Iris pigment epithelial cell (primary cell): ENCODE data around the gene ZC3H12C.
A peak's percentile ranks its signal among the peaks of the same experiment; 100 is the strongest.
"Not testable (repeated sequence)": the region's sequence is repeated elsewhere in the genome, so short reads cannot be mapped to it uniquely, and the experiment has no call there.

ENCODE experiments used
- DNase-seq: peaks from one replicate; pipeline ENCODE4 v3.0.0-alpha.2; 2011; ENCODE audit warnings: low read depth

The ZC3H12C gene

DNA sequence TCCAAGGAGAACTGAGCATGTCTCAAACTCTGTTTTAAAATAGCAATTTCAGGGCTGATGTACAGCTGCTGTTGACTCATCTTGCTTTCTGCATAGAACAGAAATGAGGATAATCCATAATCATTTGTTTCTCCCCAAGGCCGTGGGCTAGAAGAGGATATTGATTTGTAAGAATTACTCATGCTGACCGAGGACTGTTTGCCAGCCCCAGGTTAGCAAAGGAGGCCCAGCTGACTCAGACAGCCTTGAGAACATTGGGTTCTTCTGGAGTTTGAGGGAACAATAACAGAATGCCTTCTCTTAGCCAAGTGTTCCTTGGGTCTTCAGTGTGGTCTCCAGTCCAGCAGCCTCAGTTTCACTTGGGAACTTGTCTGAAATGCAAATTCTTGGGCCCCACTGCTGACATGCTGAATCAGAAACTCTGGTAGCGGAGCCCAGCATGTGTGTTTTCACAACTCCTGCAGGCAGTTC lies 92.0 kb downstream of the ZC3H12C start:
- DNase-seq, result peak; percentile 96

DNA sequence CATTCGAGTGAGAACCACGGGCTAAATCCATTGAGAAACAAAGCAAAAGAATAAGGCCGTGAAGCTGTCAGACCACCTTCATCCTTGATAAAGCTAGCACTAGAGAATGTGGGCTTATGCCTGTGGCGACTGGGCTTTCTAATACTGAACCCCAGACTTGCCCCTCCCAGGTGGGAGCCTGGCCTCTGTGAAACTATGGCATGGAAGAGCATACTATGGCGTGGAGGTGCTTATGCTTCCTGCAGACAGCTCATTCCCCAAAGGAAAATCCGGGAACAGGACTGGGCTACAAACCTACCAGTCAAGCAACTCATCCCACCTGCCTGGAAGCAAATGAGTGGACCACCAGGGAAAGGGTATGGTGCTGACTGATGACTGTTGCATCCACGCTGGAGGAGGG lies 92.4 kb downstream of the ZC3H12C start:
- DNase-seq, result no peak

DNA sequence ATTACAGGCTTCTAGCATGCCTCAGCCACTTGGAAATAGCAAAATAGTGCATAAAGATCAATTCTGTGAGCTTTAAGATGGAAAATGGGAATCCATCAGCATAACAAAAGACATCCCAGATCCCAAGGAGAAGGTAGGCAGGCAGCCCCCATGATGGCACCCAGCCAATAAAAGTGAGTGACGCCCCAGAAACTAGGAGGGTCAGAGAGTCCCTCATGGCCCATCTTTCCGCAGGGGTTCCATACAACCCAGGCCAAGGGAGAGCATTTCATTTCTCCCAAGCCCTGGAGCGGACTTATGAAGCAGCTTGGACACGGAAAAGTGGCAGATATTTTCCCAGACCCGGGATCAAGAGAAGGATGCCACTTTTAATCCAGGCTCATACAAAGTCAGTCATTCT lies 93.3 kb downstream of the ZC3H12C start:
- no peak for DNase-seq

DNA sequence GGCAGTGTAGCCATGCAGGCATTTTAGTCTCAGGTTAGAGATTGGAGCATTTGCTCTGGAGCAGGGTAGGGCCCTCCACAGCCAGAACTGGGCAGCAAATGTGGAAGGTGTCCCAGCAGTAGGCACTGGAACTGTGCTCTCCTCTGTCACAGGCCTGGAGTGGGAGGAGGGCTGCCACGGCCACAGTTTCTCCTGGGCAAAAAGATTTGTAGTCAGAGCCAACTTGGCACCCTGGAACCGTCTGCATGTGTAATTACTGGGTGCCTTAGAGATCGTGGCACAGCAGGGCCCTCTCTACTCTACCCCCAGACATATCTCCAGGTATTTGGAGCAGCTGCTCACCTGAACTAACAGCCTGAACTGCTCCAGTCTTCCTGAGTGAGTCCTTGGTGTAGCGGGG lies 93.7 kb downstream of the ZC3H12C start:
- no peak for DNase-seq

DNA sequence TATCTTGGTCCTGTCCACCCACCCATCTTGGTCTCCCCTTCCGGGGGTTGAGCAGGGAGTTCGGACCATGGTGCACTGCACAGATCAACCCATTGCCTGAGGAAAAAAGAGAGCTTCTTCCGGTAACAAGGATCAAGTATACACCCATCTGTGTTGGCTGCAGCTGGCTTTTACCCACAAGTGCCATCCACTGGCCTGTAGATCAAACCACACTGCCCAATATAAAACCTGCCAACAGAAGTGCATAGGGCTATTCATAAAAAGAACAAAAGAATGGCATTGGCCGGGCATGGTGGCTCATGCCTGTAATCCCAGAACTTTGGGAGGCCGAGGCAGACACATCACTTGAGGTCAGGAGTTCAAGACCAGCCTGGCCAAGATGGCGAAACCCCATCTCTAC lies 94.5 kb downstream of the ZC3H12C start:
- no peak for DNase-seq

DNA sequence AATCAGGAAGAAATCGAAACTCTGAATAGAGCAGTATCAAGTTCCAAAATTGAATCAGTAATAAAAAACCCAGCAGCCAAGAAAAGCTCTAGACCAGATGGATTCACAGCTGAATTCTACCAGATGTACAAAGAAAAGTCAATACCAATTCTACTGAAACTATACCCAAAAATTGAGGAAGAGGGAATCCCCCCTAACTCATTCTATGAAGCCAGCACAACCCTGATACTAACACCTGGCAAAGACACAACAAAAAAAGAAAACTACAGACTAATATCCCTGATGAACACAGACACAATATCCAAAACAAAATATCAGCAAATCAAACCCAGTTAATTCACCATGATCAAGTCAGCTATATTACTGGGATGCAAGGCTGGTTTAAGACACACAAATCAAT lies 97.7 kb downstream of the ZC3H12C start:
- DNase-seq, result no peak

DNA sequence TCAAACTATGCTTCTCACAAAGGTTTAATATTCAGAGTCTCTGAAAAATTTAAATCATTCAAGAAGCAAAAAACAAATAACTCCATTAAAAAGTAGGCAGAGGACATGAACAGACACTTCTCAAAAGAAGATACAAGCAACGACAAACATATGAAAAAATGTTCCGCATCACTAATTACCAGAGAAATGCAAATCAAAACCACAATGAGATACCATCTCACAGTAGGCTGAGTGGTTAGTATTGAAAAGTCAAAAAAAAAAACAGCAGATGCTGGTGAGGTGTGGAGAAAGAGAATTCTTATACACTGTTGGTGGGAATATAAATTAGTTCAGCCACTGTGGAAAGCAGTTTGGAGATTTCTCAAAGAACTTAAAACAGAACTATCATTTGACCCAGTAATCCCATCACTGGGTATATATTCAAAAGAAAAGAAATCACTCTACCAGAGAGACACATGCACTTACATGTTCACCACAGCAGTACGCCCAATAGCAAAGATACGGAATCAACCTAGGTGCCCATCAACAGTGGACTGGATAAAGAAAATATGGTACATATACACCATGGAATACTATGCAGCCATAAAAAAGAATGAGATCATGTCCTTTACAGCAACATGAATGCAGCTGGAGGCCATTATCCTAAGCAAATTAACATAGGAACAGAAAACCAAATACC lies 99.6 kb downstream of the ZC3H12C start:
- not testable (repeated sequence) for DNase-seq

DNA sequence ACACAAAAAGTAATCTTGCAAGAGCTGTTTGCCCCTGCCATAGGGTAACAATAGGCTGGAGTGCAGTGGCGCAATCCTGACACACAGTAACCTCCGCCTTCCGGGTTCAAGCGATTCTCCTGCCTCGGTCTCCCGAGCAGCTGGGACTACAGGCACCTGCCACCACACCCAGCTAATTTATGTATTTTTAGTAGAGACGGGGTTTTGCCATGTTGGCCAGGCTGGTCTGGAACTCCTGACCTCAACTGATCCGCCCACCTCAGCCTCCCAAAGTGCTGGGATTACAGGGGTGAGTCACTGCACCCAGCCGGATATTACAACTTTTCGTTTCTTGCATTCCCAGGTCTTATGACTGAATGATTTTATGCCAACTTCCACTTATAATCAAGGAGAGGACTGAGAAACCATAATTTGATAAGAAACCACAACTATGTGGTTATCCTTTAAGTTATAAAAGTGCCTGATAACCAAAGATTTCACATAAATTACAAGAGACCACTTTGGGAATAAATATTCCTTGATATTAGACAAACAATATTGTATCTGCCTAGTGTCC lies 101.1 kb downstream of the ZC3H12C start:
- peak; percentile 92 for DNase-seq

DNA sequence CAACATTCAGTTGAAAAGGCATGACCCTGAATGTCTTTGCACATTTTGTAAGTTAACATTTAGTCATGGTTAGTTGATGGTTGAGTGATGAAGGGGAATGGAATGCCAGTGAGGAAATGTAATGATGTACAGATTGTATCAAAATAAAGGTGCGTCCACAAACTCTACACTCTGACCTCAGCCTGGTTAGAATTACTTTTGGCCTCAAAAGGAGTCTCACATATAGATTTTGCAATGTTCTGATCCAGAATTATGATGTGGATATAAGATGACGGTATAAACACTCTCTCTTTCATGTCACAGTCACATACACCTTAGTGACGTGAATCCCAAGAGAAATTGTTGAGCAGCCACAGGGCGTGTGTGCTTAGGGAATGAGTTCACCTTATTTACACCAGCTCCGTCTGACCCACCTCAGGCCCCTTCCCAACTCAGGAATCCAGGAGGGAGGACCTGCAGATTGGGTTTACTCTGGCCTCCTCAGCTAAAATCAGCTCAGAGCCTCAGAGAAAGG lies 103.1 kb downstream of the ZC3H12C start:
- DNase-seq, result peak; percentile 97

DNA sequence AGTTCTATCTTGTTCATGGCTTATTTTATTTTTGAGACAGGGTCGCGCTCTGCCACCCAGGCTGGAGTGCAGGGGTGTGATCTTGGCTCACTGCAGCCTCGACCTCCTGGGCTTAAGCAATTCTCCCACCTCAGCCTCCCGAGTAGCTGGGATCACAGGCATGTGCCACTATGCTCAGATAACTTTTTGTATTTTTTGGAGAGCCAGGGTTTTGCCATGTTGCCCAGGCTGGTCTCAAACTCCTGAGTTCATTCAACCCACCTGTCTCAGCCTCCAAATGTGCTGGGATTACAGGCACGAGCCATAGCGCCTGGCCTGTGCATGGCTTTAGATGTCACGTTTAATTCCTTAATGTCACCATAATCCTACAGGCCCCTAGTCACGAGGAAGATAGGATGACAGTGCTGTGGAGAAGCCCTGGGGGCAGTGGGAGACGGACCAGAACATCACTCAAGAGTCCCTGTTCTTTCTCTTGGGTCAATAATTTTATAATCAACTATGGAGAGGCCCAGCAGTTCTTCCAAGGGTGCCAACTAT lies 103.8 kb downstream of the ZC3H12C start:
- no peak for DNase-seq

DNA sequence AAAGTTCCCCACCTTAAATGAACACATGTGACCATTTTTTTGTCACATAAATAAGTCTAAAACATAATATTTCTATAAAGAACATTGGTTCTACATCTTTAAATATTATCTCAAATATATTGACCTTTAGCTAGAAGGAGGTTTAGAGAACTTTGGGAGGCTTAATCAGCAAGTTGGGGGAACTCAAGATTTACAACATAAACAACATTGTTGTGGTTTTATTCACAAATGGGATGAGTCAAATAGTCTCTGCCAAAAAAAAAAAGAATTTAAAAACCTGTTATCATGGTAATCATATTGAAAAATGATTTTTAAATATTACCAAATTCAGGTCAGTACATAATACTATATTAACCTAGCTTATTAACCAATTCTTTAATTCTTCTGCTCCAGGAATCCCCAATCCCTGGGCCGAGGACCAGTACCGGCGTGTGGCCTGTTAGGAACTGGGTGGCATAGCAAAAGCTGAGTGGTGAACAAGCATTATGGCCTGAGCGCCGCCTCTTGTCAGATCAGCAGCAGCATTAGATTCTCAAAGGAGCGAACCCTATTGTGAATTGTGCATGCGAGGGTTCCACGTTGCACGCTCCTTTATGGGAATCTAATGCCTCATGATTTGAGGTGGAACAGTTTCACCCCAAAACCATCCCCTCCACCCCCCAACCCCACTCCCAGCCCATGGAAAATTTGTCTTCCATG lies 105.0 kb downstream of the ZC3H12C start:
- peak; percentile 81 for DNase-seq

DNA sequence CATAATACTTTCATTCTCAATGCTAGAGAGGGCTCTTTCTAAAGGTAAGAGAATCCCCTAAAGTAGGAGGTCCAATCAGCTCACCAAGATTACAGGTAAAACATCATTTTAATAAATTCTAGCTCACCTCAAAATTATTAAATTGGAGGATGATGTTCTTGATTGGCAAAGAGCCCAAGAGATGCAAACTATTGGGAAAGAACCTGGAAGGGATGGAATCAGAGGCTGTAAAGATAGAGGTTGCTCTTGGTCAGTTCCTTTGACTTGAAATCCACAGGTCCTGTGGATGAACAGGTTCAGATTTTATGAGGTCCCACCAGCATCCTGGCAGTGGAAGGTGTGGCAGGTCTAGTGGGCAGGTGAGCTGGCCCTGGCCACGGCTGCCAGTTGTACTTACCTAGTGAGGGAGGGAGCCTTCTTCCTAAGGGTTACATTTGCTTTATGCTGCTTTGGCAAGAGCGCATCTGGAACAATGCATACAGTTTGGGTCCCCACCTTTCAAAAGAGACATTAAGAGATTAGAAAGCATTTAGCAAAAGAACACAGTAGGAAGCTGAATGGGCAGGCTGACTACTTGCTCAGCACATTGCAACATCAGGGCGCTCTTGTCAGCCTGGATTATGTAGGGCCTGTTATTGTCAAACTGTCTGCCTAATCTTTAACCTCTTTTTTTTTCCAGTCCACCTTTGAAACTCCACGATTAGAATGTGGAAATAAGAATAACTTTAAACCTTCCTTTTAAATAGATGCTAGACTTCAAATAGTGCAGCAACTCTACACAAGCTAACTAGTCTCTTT lies 106.2 kb downstream of the ZC3H12C start:
- peak; percentile 92 for DNase-seq

DNA sequence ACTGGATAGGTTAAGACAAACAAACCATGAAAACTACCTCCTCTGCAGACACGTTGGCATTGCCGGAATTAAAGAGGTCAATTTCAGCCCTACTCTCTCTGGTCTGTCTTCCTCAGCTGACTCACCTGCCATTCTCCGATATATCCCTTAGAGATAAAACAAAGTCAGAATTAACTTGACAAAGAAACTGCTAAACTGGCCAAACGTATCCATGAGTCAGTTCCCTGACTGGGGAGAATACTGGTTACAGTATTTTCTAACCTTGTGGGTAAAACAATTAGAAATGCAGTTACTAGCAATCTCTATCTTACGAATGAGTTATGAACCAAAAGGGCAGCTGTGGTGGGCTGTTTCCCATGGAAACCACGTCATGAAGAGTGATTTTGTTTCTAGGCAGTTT lies 107.0 kb downstream of the ZC3H12C start:
- peak; percentile 80 for DNase-seq

DNA sequence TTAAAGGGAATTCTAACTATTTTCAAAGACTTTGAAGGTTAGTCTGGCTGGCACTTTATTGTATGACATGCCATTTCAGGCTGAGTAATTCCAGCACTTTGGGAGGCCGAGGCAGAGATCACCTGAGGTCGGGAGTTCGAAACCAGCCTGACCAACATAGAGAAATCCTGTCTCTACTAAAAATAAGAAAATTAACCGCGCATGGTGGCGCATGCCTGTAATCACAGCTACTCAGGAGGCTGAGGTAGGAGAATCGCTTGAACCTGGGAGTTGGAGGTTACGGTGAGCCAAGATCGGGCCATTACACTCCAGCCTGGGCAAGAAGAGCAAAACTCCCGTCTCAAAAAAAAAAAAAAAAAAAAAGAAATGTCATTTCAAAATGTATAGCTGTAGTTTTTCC lies 107.6 kb downstream of the ZC3H12C start:
- no peak for DNase-seq

DNA sequence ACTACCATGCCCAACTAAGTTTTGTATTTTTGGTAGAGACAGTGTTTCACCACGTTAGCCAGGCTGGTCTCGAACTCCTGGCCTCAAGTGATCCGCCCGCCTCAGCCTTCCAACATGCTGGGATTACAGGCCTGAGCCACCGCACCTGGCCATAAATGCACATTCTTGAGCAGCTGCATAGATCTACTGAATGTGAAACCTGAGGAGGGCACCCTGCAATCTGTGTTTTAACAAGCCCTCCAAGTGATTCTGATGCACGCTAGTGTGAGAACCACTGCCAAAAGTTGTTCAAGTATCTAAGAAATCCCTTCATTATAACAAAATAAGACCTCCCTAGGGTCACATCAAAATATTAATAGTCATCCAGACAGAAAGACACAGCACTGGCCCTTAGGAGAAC lies 113.9 kb downstream of the ZC3H12C start:
- DNase-seq, result no peak

DNA sequence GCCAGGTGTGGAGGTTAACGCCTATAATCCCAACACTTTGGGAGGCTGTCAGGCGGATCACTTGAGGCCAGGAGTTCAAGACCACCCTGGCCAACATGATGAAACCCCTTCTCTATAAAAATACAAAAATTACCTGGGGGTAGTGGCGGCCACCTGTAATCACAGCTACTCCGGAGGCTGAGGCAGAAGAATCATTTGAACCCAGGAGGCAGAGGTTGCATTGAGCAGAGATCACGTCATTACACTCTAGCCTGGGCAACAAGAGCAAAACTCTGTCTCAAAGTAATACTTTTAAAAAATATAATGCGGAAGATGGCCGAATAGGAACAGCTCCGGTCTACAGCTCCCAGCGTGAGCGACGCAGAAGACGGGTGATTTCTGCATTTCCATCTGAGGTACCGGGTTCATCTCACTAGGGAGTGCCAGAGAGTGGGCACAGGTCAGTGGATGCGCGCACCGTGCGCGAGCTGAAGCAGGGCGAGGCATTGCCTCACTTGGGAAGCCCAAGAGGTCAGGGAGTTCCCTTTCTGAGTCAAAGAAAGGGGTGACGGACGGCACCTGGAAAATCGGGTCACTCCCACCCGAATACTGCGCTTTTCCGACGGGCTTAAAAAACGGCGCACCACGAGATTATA lies 115.6 kb downstream of the ZC3H12C start:
- DNase-seq, result not testable (repeated sequence)

DNA sequence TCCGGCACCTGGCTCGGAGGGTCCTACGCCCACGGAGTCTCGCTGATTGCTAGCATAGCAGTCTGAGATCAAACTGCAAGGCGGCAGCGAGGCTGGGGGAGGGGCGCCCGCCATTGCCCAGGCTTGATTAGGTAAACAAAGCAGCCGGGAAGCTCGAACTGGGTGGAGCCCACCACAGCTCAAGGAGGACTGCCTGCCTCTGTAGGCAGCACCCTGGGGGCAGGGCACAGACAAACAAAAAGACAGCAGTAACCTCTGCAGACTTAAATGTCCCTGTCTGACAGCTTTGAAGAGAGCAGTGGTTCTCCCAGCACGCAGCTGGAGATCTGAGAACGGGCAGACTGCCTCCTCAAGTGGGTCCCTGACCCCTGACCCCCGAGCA lies 116.1 kb downstream of the ZC3H12C start:
- DNase-seq, result not testable (repeated sequence)

DNA sequence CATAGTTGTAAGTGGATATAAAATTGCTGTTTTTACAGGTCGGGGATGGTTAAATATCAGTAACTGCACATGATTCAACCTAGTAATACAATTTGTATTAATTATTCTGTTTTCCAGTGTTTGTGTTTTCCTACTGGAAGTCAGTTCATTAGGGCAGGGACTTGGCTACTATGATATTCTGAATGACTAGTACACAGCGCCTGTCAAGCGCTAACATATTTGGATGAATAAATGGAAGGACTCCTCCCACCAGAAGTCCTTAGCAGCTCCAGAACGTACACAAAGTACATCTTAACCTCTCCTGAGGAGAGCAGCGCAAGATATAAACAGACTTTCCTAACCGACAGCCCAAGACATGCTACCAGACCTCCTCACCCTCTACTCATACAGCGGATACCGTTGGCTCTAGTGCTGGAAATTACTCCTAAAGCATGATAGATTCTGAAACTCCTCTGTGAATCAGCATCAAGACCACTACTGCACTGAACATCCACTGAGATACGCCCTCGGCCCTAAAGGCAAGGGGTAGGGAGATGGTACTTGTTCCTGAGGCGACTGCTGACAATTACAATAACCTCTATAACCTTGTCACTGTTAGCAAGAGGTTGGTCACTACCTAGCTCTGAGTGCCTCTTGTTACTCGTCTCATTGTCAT lies 124.2 kb downstream of the ZC3H12C start:
- no peak for DNase-seq

DNA sequence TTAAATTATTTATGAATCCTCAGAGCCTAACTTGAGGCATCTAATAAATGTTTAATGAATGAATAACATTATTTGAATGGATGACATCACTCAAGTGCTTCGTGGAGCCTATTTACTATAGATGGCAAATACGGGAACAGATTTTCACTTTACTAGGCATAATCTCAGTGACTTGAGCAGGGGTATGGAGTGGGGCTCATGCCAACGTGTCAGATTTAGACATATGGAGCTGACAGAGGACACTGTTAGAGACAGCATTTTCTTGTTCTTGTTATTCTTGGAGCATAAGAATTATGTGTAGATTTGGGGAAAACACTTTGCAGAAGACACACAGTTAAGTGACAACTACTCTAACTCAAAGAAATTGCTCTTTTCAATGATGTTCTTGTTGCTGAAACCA lies 124.7 kb downstream of the ZC3H12C start:
- DNase-seq, result no peak

DNA sequence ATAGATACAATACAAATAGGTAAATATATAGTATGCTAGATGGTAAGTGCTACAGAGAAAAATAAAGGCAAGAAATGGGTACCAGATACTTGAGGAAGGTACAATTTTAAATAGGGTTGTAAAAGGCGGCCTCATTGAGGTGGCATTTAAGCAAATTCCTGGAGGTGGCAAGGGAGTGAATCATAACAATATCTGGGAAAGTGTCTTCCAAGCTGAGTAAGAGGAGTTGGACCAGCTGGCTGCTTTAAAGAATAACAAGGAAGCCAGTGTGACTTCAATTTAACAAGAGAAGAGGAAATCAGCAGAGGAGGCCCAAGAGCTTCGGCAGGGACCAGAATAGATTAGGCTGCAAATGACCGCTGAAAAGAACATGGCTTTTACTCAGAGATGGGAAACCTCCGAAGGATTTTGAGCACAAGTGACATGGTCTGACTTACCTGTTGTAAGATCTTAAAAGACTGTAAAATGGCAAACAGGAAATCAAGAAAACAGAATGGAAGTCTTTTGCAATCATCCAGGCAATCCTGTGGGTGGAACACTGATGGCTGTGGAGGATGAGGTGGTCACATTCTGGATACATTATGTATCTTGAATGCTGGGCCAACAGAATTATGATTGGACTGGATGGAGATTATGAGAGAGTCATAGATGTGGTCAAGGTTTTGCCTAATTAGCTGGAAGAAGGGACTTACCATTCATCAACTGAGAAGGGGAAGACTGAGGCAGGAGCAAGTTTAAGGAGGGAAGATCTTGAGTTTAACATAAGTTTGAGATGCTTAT lies 126.0 kb downstream of the ZC3H12C start:
- peak; percentile 65 for DNase-seq
